GM21529 (cell line): ENCODE results near the gene ALOX5AP.

Experiments
- ATAC-seq: cut with Tn5 transposase; IDR thresholded peaks from one replicate; pipeline ENCODE4 v1.9.1; 2021; ENCODE audit not compliant: unreplicated experiment

The ALOX5AP gene

GRCh38 chr13:30712536-30713532 is 22.5 kb upstream of the ALOX5AP start:
- ATAC-seq: no peak

- ATAC-seq: no peak
Observed at GRCh38 chr13:30714629-30715371, 20.5 kb upstream of the ALOX5AP start.

- no peak for ATAC-seq
Observed at GRCh38 chr13:30715372-30715756, 20.0 kb upstream of the ALOX5AP start.

GRCh38 chr13:30715837-30716236 is 19.5 kb upstream of the ALOX5AP start:
- no peak for ATAC-seq

- ATAC-seq: no peak
Observed at GRCh38 chr13:30718661-30719524, 16.4 kb upstream of the ALOX5AP start.

GRCh38 chr13:30719525-30719914 is 15.8 kb upstream of the ALOX5AP start:
- ATAC-seq: no peak

GRCh38 chr13:30720172-30720869 is 15.0 kb upstream of the ALOX5AP start:
- peak; percentile 91 for ATAC-seq

GRCh38 chr13:30721936-30722335 is 13.4 kb upstream of the ALOX5AP start:
- ATAC-seq: no peak

- ATAC-seq: no peak
Observed at GRCh38 chr13:30722361-30722760, 13.0 kb upstream of the ALOX5AP start.

GRCh38 chr13:30724778-30725177 is 10.6 kb upstream of the ALOX5AP start:
- ATAC-seq: no peak

GRCh38 chr13:30725326-30726085 is 9.8 kb upstream of the ALOX5AP start:
- ATAC-seq: no peak

GRCh38 chr13:30726192-30726591 is 9.2 kb upstream of the ALOX5AP start:
- ATAC-seq: no peak

- no peak for ATAC-seq
Observed at GRCh38 chr13:30727491-30728355, 7.6 kb upstream of the ALOX5AP start.

- no peak for ATAC-seq
Observed at GRCh38 chr13:30729801-30730200, 5.5 kb upstream of the ALOX5AP start.

- no peak for ATAC-seq
Observed at GRCh38 chr13:30730526-30730925, 4.8 kb upstream of the ALOX5AP start.

GRCh38 chr13:30731361-30732045 is 3.8 kb upstream of the ALOX5AP start:
- no peak for ATAC-seq

- no peak for ATAC-seq
Observed at GRCh38 chr13:30732046-30732390, 3.3 kb upstream of the ALOX5AP start.

- no peak for ATAC-seq
Observed at GRCh38 chr13:30734439-30734838, 904 bp upstream of the ALOX5AP start.

GRCh38 chr13:30735872-30736175 is 481 bp downstream of the ALOX5AP start:
- no peak for ATAC-seq
